ENCODE results near the gene UQCRQ. TPM values are rescaled to one million over a fixed set of nuclear protein-coding genes. Genes with fewer than 3 reads are reported as not detected.
A peak's percentile ranks its signal among the peaks of the same experiment; 100 is the strongest.

The UQCRQ gene
- total and polyA plus RNA-seq, 9 of the 15 experiments (the other 6 are each of a cell fraction or from before 2014, with no cell fraction given): 235 to 2,421 (median 883) TPM

- no peak for TF ChIP-seq ARID3A (IDR thresholded peaks at IDR 0.05; ENCODE audit: borderline replicate concordance, low read depth, low read length)
- no peak for TF ChIP-seq BCL6 (CRISPR knock-in tag; IDR thresholded peaks at IDR 0.05)
- TF ChIP-seq MGA (IDR thresholded peaks at IDR 0.05): 0 out of 2 replicates have a peak, but pooled peaks have one; percentile 24
- TF ChIP-seq SP2 (IDR thresholded peaks at IDR 0.05; ENCODE audit: extremely low read depth, low read depth, low read length, poor library complexity, severe bottlenecking): no peak
- no peak for TF ChIP-seq ZNF174 (CRISPR knock-in tag; IDR thresholded peaks at IDR 0.05)
- TF ChIP-seq CBX1 (IDR thresholded peaks at IDR 0.05; ENCODE audit: low read depth): no peak
These were observed 36.6 kb upstream of the UQCRQ start (continued) for GRCh38 chr5:132829742-132830435.
